ENCODE measurements around the gene KCNJ11.
A peak's percentile ranks its signal among the peaks of the same experiment; 100 is the strongest.

Gene KCNJ11

DNA sequence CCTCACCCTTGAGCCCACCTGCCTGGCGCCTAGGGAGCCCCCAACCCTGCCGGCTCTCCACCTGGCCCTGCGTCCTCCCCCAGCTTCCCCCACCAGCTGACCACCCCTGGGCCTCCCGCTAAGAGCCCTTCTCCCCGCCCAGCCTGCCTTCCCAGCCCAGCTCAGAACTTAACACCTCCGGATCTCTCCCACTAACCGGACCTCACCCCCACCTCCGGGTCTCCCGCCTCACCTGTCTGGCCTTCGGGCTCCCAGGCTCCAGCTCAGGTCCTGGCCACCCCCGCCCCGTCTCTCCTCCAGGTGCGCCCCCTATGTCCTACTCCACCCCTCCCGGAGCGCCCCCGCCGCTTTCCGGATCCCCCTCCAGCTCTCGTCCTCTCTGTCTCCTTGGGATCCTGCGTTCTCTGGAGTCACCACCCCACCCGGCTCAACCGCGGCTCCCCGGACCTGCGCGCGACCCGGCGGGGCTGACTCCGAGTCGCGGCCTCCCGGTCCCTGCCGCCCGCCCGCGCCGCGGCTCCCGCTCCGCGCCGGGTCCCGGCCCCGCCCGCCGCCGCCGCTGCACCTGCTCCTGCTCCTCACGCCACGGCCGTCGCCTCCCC is at the start of gene KCNJ11:
Gene KCNJ11, minus strand, starts transcription at position 51 of the 602 bp plus-strand sequence. CDS start 568 bp downstream, outside the sequence.
- TF ChIP-seq, protein P1, sequence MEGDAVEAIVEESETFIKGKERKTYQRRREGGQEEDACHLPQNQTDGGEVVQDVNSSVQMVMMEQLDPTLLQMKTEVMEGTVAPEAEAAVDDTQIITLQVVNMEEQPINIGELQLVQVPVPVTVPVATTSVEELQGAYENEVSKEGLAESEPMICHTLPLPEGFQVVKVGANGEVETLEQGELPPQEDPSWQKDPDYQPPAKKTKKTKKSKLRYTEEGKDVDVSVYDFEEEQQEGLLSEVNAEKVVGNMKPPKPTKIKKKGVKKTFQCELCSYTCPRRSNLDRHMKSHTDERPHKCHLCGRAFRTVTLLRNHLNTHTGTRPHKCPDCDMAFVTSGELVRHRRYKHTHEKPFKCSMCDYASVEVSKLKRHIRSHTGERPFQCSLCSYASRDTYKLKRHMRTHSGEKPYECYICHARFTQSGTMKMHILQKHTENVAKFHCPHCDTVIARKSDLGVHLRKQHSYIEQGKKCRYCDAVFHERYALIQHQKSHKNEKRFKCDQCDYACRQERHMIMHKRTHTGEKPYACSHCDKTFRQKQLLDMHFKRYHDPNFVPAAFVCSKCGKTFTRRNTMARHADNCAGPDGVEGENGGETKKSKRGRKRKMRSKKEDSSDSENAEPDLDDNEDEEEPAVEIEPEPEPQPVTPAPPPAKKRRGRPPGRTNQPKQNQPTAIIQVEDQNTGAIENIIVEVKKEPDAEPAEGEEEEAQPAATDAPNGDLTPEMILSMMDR (IDR thresholded peaks at IDR 0.05; ENCODE audit: insufficient read depth, low read depth, low read length, missing control alignments), result no peak
- H3K4me3 ChIP-seq (ENCODE audit: low read depth, low read length), result peak within 1 kb of the TSS; percentile 45
- no peak for DNase-seq (ENCODE audit: low read depth)

DNA sequence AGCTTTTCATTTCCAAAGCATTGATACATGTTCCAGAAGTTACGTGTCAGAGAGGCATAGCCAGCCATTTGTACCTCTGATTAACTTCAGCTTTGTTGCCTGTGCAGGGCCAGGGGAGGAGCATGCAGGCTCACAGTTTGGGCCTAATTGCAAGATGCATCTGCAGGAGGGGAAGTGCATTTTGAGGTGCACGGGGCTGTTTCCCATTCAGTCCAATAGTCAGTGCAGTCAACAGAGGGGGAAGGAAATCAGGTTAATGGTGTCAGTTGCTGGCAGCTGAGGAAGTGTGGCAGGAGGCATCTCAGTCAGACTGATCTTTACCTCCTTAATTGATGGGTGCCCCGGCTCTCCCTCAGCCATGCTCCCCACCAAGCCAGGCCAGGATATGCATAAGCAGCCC is 48.9 kb upstream of the KCNJ11 start:
- H3K4me3 ChIP-seq (ENCODE audit: low read depth, low read length), result no peak overlapping the region
- DNase-seq (ENCODE audit: low read depth), result no peak
- TF ChIP-seq, protein P1 (IDR thresholded peaks at IDR 0.05; ENCODE audit: insufficient read depth, low read depth, low read length, missing control alignments), result no peak

- TF ChIP-seq, protein P1 (IDR thresholded peaks at IDR 0.05; ENCODE audit: insufficient read depth, low read depth, low read length, missing control alignments), result no peak
- DNase-seq (ENCODE audit: low read depth), result no peak
- no peak overlapping the region for H3K4me3 ChIP-seq (ENCODE audit: low read depth, low read length)
Observed at GRCh38 chr11:17434108-17434507, 45.6 kb upstream of the KCNJ11 start.

DNA sequence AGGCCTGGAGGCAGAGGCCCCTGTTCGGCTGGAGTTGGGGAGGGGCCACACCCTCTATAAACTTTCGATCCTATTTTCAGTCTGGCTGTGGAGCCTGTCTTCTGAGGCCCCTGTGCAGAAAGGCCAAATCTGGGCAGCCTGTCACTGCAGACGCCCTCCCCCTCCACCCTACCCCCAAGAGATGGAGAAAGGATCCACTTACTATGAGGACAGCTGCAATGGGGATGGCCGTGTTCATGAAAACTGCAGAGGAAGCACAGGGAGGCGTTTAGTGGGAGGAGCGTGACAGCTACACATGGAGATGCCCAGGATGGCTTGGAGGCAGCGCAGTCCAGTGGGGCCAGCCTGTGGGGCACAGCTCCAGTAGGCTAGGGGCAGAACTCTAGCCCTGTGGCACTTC is 43.5 kb upstream of the KCNJ11 start:
- TF ChIP-seq, protein P1 (IDR thresholded peaks at IDR 0.05; ENCODE audit: insufficient read depth, low read depth, low read length, missing control alignments), result no peak
- no peak for DNase-seq (ENCODE audit: low read depth)

GRCh38 chr11:17431139-17431538 is 42.7 kb upstream of the KCNJ11 start:
- DNase-seq (ENCODE audit: low read depth), result no peak
- no peak overlapping the region for H3K4me3 ChIP-seq (ENCODE audit: low read depth, low read length)
- TF ChIP-seq, protein P1 (IDR thresholded peaks at IDR 0.05; ENCODE audit: insufficient read depth, low read depth, low read length, missing control alignments), result no peak

More for the DNA sequence above, 43.5 kb upstream of the KCNJ11 start:
- no peak overlapping the region for H3K4me3 ChIP-seq (ENCODE audit: low read depth, low read length)

GRCh38 chr11:17430616-17431015 is 42.2 kb upstream of the KCNJ11 start:
- H3K4me3 ChIP-seq (ENCODE audit: low read depth, low read length), result no peak overlapping the region
- DNase-seq (ENCODE audit: low read depth), result no peak
- TF ChIP-seq, protein P1 (IDR thresholded peaks at IDR 0.05; ENCODE audit: insufficient read depth, low read depth, low read length, missing control alignments), result no peak

GRCh38 chr11:17428925-17429324 is 40.5 kb upstream of the KCNJ11 start:
- no peak for DNase-seq (ENCODE audit: low read depth)
- TF ChIP-seq, protein P1 (IDR thresholded peaks at IDR 0.05; ENCODE audit: insufficient read depth, low read depth, low read length, missing control alignments), result no peak
- no peak overlapping the region for H3K4me3 ChIP-seq (ENCODE audit: low read depth, low read length)

Data from GM12865 (cell line).